ENCODE measurements around the gene FPR1. TPM values are rescaled to one million over a fixed set of nuclear protein-coding genes. Genes with fewer than 3 reads are reported as not detected.

Gene FPR1
- 2.3 TPM for polyA plus RNA-seq (2013)

- ChIA-PET CTCF (interaction anchor here (1.2 to 1.3 kb wide), 3 partner anchors 9 to 26 kb away, joined by 3 to 4 read pairs (median 4); no protein-coding TSS in a partner anchor), POLR2A (interaction anchor here (1.1 kb wide), 1 partner anchor 13 kb away, joined by 3 read pairs; no protein-coding TSS in a partner anchor)
- no peak within 1 kb of the TSS for H3K27ac ChIP-seq (ENCODE audit: insufficient read depth in 1 of 2, low read depth in 1 of 2, low read length in 2 of 2, poor library complexity in 1 of 2, severe bottlenecking in 2 of 2)
Measured at GRCh38 chr19:51751655-51752054, at the start of gene FPR1. TSS of gene FPR1 (minus strand) at chr19:51751878. CDS start at chr19:51746994, 4,884 bp downstream.

GRCh38 chr19:51800473-51801244, 49.0 kb upstream of the FPR1 start:
- H3K27ac ChIP-seq (ENCODE audit: insufficient read depth in 1 of 2, low read depth in 1 of 2, low read length in 2 of 2, poor library complexity in 1 of 2, severe bottlenecking in 2 of 2): peak overlapping the region in 1 of 2 experiments; percentile 65
- ChIA-PET CTCF (interaction anchor here (2.2 kb wide), 1 partner anchor 23 kb away, joined by 8 read pairs; no protein-coding TSS in a partner anchor), POLR2A (no interaction called here)
- H3K27me3 ChIP-seq (replicated peaks in 2 of 5; ENCODE audit: control insufficient read depth in 4 of 5, insufficient read depth in 5 of 5, low read length in 4 of 5): peaks cover 0 to 5% (median 0%) of the 10 kb centered on the region in 5 experiments
- H3K4me1 ChIP-seq (ENCODE audit: control extremely low read depth in 1 of 4, control insufficient read depth in 4 of 4, insufficient read depth in 4 of 4, low read length in 3 of 4): peaks cover 0 to 20% (median 7%) of the 10 kb centered on the region in 4 experiments
- no peak overlapping the region for H3K4me3 ChIP-seq (ENCODE audit: control insufficient read depth in 1 of 7, extremely low read depth in 1 of 7, insufficient read depth in 4 of 7, low read depth in 2 of 7, low read length in 6 of 7)
- 72% methylated on average over 5 of the region's 7 CpGs for WGBS (ENCODE audit: insufficient coverage)
- H3K9me3 ChIP-seq (ENCODE audit: control extremely low read depth in 1 of 5, control insufficient read depth in 4 of 5, insufficient read depth in 2 of 5, low read depth in 1 of 5, low read length in 4 of 5): peaks cover 0 to 7% (median 0%) of the 10 kb centered on the region in 5 experiments
- no peaks in the 10 kb centered on the region for H3K36me3 ChIP-seq (ENCODE audit: control insufficient read depth in 4 of 4, insufficient read depth in 4 of 4, low read length in 3 of 4)
- DNase-seq: peak; percentile 40 to 69 (median 45)

More at GRCh38 chr19:51751655-51752054, at the start of gene FPR1:
- no CpG with 5 or more reads among the region's 2 CpGs for WGBS (ENCODE audit: insufficient coverage)
- peaks cover 0 to 2% (median 0%) of the 10 kb centered on the region in 5 experiments for H3K9me3 ChIP-seq (ENCODE audit: control extremely low read depth in 1 of 5, control insufficient read depth in 4 of 5, insufficient read depth in 2 of 5, low read depth in 1 of 5, low read length in 4 of 5)
- no peaks in the 10 kb centered on the region for H3K36me3 ChIP-seq (ENCODE audit: control insufficient read depth in 4 of 4, insufficient read depth in 4 of 4, low read length in 3 of 4)
- H3K27me3 ChIP-seq (replicated peaks in 2 of 5; ENCODE audit: control insufficient read depth in 4 of 5, insufficient read depth in 5 of 5, low read length in 4 of 5): no peaks in the 10 kb centered on the region
- peak within 1 kb of the TSS in 1 of 7 experiments; percentile 59 for H3K4me3 ChIP-seq (ENCODE audit: control insufficient read depth in 1 of 7, extremely low read depth in 1 of 7, insufficient read depth in 4 of 7, low read depth in 2 of 7, low read length in 6 of 7)
- peak in 1 of 3 donors; percentile 25 for DNase-seq
- peaks cover 0 to 12% (median 0%) of the 10 kb centered on the region in 4 experiments for H3K4me1 ChIP-seq (ENCODE audit: control extremely low read depth in 1 of 4, control insufficient read depth in 4 of 4, insufficient read depth in 4 of 4, low read length in 3 of 4)

GRCh38 chr19:51799774-51800472, 48.2 kb upstream of the FPR1 start:
- Histone ChIP-seq H3K27ac (ENCODE audit: insufficient read depth in 1 of 2, low read depth in 1 of 2, low read length in 2 of 2, poor library complexity in 1 of 2, severe bottlenecking in 2 of 2) (peak overlapping the region in 1 of 2 experiments; percentile 65), H3K36me3 (ENCODE audit: control insufficient read depth in 4 of 4, insufficient read depth in 4 of 4, low read length in 3 of 4) (no peaks in the 10 kb centered on the region), H3K9me3 (ENCODE audit: control extremely low read depth in 1 of 5, control insufficient read depth in 4 of 5, insufficient read depth in 2 of 5, low read depth in 1 of 5, low read length in 4 of 5) (peaks cover 0 to 7% (median 0%) of the 10 kb centered on the region in 5 experiments), H3K4me3 (ENCODE audit: control insufficient read depth in 1 of 7, extremely low read depth in 1 of 7, insufficient read depth in 4 of 7, low read depth in 2 of 7, low read length in 6 of 7) (no peak overlapping the region), H3K27me3 (replicated peaks in 2 of 5; ENCODE audit: control insufficient read depth in 4 of 5, insufficient read depth in 5 of 5, low read length in 4 of 5) (peaks cover 0 to 5% (median 0%) of the 10 kb centered on the region in 5 experiments), H3K4me1 (ENCODE audit: control extremely low read depth in 1 of 4, control insufficient read depth in 4 of 4, insufficient read depth in 4 of 4, low read length in 3 of 4) (peaks cover 0 to 20% (median 7%) of the 10 kb centered on the region in 4 experiments)
- POLR2A ChIA-PET: no interaction called here
- DNase-seq: no peak
- WGBS (ENCODE audit: insufficient coverage): 100% methylated on average over 11 of the region's 13 CpGs
- CTCF ChIA-PET: interaction anchor here (2.2 kb wide), 1 partner anchor 22 kb away, joined by 8 read pairs; no protein-coding TSS in a partner anchor

GRCh38 chr19:51799034-51799773, 47.5 kb upstream of the FPR1 start:
- Histone ChIP-seq H3K4me1 (ENCODE audit: control extremely low read depth in 1 of 4, control insufficient read depth in 4 of 4, insufficient read depth in 4 of 4, low read length in 3 of 4) (peaks cover 0 to 17% (median 7%) of the 10 kb centered on the region in 4 experiments), H3K36me3 (ENCODE audit: control insufficient read depth in 4 of 4, insufficient read depth in 4 of 4, low read length in 3 of 4) (no peaks in the 10 kb centered on the region), H3K4me3 (ENCODE audit: control insufficient read depth in 1 of 7, extremely low read depth in 1 of 7, insufficient read depth in 4 of 7, low read depth in 2 of 7, low read length in 6 of 7) (no peak overlapping the region), H3K27me3 (replicated peaks in 2 of 5; ENCODE audit: control insufficient read depth in 4 of 5, insufficient read depth in 5 of 5, low read length in 4 of 5) (peaks cover 0 to 5% (median 0%) of the 10 kb centered on the region in 5 experiments), H3K9me3 (ENCODE audit: control extremely low read depth in 1 of 5, control insufficient read depth in 4 of 5, insufficient read depth in 2 of 5, low read depth in 1 of 5, low read length in 4 of 5) (peaks cover 0 to 7% (median 0%) of the 10 kb centered on the region in 5 experiments), H3K27ac (ENCODE audit: insufficient read depth in 1 of 2, low read depth in 1 of 2, low read length in 2 of 2, poor library complexity in 1 of 2, severe bottlenecking in 2 of 2) (peak overlapping the region in 1 of 2 experiments; percentile 65)
- ChIA-PET POLR2A (no interaction called here), CTCF (interaction anchor here (1.7 to 2.2 kb wide), 2 partner anchors 15 to 22 kb away, joined by 4 to 8 read pairs; no protein-coding TSS in a partner anchor)
- WGBS (ENCODE audit: insufficient coverage): 86% methylated on average over 18 of the region's 20 CpGs
- DNase-seq: peak; percentile 58 to 86 (median 77)

GRCh38 chr19:51798062-51798461, 46.4 kb upstream of the FPR1 start:
- ChIA-PET POLR2A (no interaction called here), CTCF (interaction anchor here (1.7 to 2.2 kb wide), 2 partner anchors 14 to 21 kb away, joined by 4 to 8 read pairs; no protein-coding TSS in a partner anchor)
- no peaks in the 10 kb centered on the region for H3K36me3 ChIP-seq (ENCODE audit: control insufficient read depth in 4 of 4, insufficient read depth in 4 of 4, low read length in 3 of 4)
- H3K27ac ChIP-seq (ENCODE audit: insufficient read depth in 1 of 2, low read depth in 1 of 2, low read length in 2 of 2, poor library complexity in 1 of 2, severe bottlenecking in 2 of 2): no peak overlapping the region
- H3K4me3 ChIP-seq (ENCODE audit: control insufficient read depth in 1 of 7, extremely low read depth in 1 of 7, insufficient read depth in 4 of 7, low read depth in 2 of 7, low read length in 6 of 7): no peak overlapping the region
- peaks cover 0 to 9% (median under 1%) of the 10 kb centered on the region in 4 experiments for H3K4me1 ChIP-seq (ENCODE audit: control extremely low read depth in 1 of 4, control insufficient read depth in 4 of 4, insufficient read depth in 4 of 4, low read length in 3 of 4)
- H3K27me3 ChIP-seq (replicated peaks in 2 of 5; ENCODE audit: control insufficient read depth in 4 of 5, insufficient read depth in 5 of 5, low read length in 4 of 5): peaks cover 0 to 5% (median 0%) of the 10 kb centered on the region in 5 experiments
- no peak for DNase-seq
- no CpG with 5 or more reads among the region's 3 CpGs for WGBS (ENCODE audit: insufficient coverage)
- H3K9me3 ChIP-seq (ENCODE audit: control extremely low read depth in 1 of 5, control insufficient read depth in 4 of 5, insufficient read depth in 2 of 5, low read depth in 1 of 5, low read length in 4 of 5): peaks cover 0 to 7% (median 0%) of the 10 kb centered on the region in 5 experiments

- peaks cover 0 to 7% (median 0%) of the 10 kb centered on the region in 5 experiments for H3K9me3 ChIP-seq (ENCODE audit: control extremely low read depth in 1 of 5, control insufficient read depth in 4 of 5, insufficient read depth in 2 of 5, low read depth in 1 of 5, low read length in 4 of 5)
- no peak overlapping the region for H3K27ac ChIP-seq (ENCODE audit: insufficient read depth in 1 of 2, low read depth in 1 of 2, low read length in 2 of 2, poor library complexity in 1 of 2, severe bottlenecking in 2 of 2)
- H3K4me3 ChIP-seq (ENCODE audit: control insufficient read depth in 1 of 7, extremely low read depth in 1 of 7, insufficient read depth in 4 of 7, low read depth in 2 of 7, low read length in 6 of 7): no peak overlapping the region
- no peaks in the 10 kb centered on the region for H3K36me3 ChIP-seq (ENCODE audit: control insufficient read depth in 4 of 4, insufficient read depth in 4 of 4, low read length in 3 of 4)
- DNase-seq: no peak
- CTCF ChIA-PET: no interaction called here
- peaks cover 0 to 5% (median 0%) of the 10 kb centered on the region in 5 experiments for H3K27me3 ChIP-seq (replicated peaks in 2 of 5; ENCODE audit: control insufficient read depth in 4 of 5, insufficient read depth in 5 of 5, low read length in 4 of 5)
- POLR2A ChIA-PET: no interaction called here
- 100% methylated on average over 2 of the region's 5 CpGs for WGBS (ENCODE audit: insufficient coverage)
- peaks cover 0 to 9% (median under 1%) of the 10 kb centered on the region in 4 experiments for H3K4me1 ChIP-seq (ENCODE audit: control extremely low read depth in 1 of 4, control insufficient read depth in 4 of 4, insufficient read depth in 4 of 4, low read length in 3 of 4)
Measured at GRCh38 chr19:51797480-51797879, 45.8 kb upstream of the FPR1 start.

Data from common myeloid progenitor, CD34-positive (primary cell).